NCI-H1105 treated with DMSO at 0.1 percent for 48 hours (cell line): ENCODE results near the gene STAB2.

Experiments used
- DNase-seq: peaks from one replicate; lab custom pipeline; 2025; lab: John Stamatoyannopoulos, UW

STAB2 gene

GRCh38 chr12:103586791-103587370 is at the start of gene STAB2:
Gene STAB2 (plus strand): TSS chr12:103587273. CDS start chr12:103587477, 204 bp downstream.
- DNase-seq, result no peak

GRCh38 chr12:103538397-103538796 is 48.7 kb upstream of the STAB2 start:
- DNase-seq, result no peak

GRCh38 chr12:103540319-103540718 is 46.8 kb upstream of the STAB2 start:
- no peak for DNase-seq

GRCh38 chr12:103542078-103542477 is 45.0 kb upstream of the STAB2 start:
- DNase-seq, result no peak

DNA sequence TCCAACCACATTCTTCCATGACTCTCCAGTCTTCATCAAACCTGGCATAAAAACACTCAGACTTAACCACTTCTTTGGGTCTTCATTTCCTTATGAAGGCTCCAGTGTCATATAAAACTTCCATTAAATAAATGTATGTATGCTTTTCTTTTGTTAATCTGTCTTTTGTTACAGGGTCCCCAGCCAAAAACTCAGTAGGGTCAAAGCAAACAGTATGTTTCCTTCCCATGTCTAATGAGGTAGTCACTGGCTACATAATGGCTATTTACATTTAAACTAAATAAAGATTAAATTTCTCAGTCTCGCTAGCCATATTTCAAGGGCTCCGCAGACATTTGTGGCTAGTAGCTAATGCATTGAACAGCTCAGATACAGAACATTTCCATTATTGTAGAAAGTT is 40.1 kb upstream of the STAB2 start:
- DNase-seq, result no peak

DNA sequence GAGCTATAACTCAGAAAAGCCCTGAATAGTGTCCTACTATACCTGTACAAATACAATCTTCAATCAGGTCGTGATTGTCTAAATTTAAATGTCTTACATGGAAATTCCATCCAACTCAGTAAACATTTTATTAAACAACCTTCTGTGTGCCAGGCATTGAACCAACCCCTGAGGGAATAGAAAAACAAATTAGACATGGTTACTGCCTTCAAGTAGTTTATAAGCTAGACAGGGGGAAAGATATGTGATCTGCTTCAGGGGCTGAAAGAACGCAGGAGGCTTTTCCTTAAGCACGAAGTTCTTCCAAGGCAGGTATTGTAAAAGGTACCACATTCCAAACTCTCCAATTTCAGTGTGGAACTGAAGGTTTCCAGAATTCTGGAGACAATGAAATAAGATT is 39.7 kb upstream of the STAB2 start:
- DNase-seq, result peak; percentile 80

GRCh38 chr12:103547929-103548328 is 39.1 kb upstream of the STAB2 start:
- peak; percentile 92 for DNase-seq

GRCh38 chr12:103548622-103549601 is 38.2 kb upstream of the STAB2 start:
- DNase-seq, result peak; percentile 88

GRCh38 chr12:103556890-103557627 is 30.0 kb upstream of the STAB2 start:
- no peak for DNase-seq

- no peak for DNase-seq
These were observed 29.5 kb upstream of the STAB2 start for GRCh38 chr12:103557628-103558010.

DNA sequence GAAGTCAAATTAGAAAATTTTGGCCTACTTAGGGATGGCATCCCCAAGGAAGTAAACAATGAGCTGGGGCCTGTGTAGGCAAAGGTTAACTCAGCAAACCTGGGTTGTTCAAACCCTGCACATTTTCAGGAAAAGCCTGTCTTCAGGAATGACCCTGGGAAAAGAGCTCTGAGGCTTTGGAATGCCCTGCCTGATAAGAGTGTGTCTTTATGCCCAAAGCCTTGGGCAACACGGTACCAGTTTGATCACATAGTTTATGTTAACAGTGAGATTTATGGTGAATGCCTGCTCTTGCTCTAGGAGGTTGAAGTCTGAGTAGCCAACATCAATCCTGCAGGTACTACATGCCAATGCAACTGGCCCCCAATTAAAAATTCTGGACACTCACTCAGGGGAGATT is 28.2 kb upstream of the STAB2 start:
- no peak for DNase-seq

- DNase-seq, result no peak
These were observed 26.4 kb upstream of the STAB2 start for GRCh38 chr12:103560604-103561101.

- DNase-seq, result no peak
These were observed 25.9 kb upstream of the STAB2 start for GRCh38 chr12:103561174-103561573.

DNA sequence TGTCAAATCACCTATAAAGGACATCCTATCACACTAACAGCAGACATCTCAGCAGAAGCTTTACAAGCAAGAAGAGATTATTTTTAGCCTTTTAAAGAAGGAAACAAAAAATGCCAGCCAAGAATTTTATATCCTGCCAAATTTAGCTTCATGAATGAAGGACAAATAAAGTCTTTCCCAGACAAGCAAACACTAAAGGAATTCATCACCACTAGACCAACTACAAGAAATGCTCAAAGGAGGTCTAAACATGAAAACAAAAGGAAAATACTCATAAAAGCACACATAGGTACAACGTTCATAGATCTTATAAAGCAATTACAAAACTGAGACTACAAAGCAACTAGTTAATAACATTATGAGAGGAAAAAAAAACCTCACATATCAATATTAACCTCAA is 20.7 kb upstream of the STAB2 start:
- no peak for DNase-seq

DNA sequence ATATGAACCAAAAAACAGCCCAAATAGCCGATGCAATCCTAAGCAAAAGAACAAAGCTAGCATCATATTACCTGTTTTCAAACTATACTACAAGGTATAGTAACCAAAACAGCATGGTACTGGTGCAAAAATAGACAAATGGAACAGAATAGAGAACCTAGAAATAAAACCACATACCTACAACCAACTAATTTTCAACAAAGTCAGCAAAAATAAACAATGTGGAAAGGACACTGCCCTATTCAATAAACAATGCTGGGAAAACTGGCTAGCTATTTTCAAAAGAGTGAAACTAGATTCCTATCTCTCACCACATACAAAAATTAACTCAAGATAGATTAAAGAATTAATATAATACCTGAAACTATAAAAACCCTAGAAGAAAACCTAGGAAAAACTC is 17.8 kb upstream of the STAB2 start:
- DNase-seq, result no peak

- peak; percentile 87 for DNase-seq
These were observed 15.8 kb upstream of the STAB2 start for GRCh38 chr12:103571286-103571685.

GRCh38 chr12:103572312-103573045 is 14.6 kb upstream of the STAB2 start:
- DNase-seq, result no peak

- DNase-seq, result no peak
These were observed 13.9 kb upstream of the STAB2 start for GRCh38 chr12:103573185-103573584.

DNA sequence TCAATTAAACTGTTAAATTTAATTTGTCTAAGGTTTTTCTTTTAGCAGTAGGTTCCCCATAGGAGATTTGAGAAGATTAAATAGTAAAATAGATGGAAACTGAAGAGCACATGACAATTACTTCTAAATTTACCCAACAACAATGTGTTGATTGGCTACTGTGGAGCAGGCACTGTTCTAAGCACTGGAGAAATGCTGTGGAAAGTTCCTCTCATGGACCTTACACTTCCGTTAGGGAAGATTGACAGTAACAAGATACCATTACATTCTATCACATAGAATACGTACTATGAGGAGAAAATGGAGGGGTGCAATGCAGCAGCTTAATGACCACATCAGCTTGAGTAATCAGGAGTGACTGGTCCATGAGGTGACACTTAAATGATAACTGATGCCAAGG is 8.1 kb upstream of the STAB2 start:
- no peak for DNase-seq

GRCh38 chr12:103580026-103580425 is 7.0 kb upstream of the STAB2 start:
- DNase-seq, result no peak

- peak; percentile 47 for DNase-seq
These were observed 4.1 kb upstream of the STAB2 start for GRCh38 chr12:103583008-103583407.

GRCh38 chr12:103586132-103586531 is 941 bp upstream of the STAB2 start:
- DNase-seq, result no peak
